ENCODE results near the gene GPRIN2. TPM values are rescaled to one million over a fixed set of nuclear protein-coding genes. Genes with fewer than 3 reads are reported as not detected.

Gene GPRIN2
- total RNA-seq, 1 donor from 2014 or later = 6.3 TPM

- peak in 1 of 2 donors; percentile 60 for DNase-seq (ENCODE audit: low spot score in 2 of 2)
- no peaks in the 10 kb centered on the region for H3K9me3 ChIP-seq
- H3K36me3 ChIP-seq = no peaks in the 10 kb centered on the region
- intact Hi-C loops (cut with DNase I) = loop anchor here (2.0 kb wide), 1 partner anchor 21 kb away; no protein-coding TSS in a partner anchor
- peaks cover 14% of the 10 kb centered on the region for H3K27me3 ChIP-seq
- H3K4me1 ChIP-seq = peaks cover 9 to 10% of the 10 kb centered on the region in 2 donors
- no peak overlapping the region for H3K4me3 ChIP-seq
- H3K27ac ChIP-seq = no peak overlapping the region
- TF ChIP-seq CTCF (IDR thresholded peaks at IDR 0.05) = no peak
Measured at GRCh38 chr10:46553238-46554049, 3.0 kb downstream of the GPRIN2 start.

GRCh38 chr10:46552526-46553237, 3.8 kb downstream of the GPRIN2 start:
- H3K36me3 ChIP-seq = no peaks in the 10 kb centered on the region
- H3K27me3 ChIP-seq = peaks cover 14% of the 10 kb centered on the region
- no peak overlapping the region for H3K27ac ChIP-seq
- intact Hi-C loops (cut with DNase I) = loop anchor here (2.0 kb wide), 1 partner anchor 20 kb away; no protein-coding TSS in a partner anchor
- no peaks in the 10 kb centered on the region for H3K9me3 ChIP-seq
- TF ChIP-seq CTCF (IDR thresholded peaks at IDR 0.05) = no peak
- H3K4me3 ChIP-seq = no peak overlapping the region
- peak; percentile 8 to 60 for DNase-seq (ENCODE audit: low spot score in 2 of 2)
- H3K4me1 ChIP-seq = peaks cover 9 to 10% of the 10 kb centered on the region in 2 donors

GRCh38 chr10:46551701-46552525, 4.5 kb downstream of the GPRIN2 start:
- no peak overlapping the region for H3K27ac ChIP-seq
- H3K36me3 ChIP-seq = no peaks in the 10 kb centered on the region
- peak in 1 of 2 donors; percentile 60 for DNase-seq (ENCODE audit: low spot score in 2 of 2)
- no peak for TF ChIP-seq CTCF (IDR thresholded peaks at IDR 0.05)
- H3K4me3 ChIP-seq = no peak overlapping the region
- H3K27me3 ChIP-seq = peaks cover 14% of the 10 kb centered on the region
- intact Hi-C loops (cut with DNase I) = loop anchor here (2.0 kb wide), 1 partner anchor 19 kb away; no protein-coding TSS in a partner anchor
- H3K9me3 ChIP-seq = no peaks in the 10 kb centered on the region
- peaks cover 9 to 10% of the 10 kb centered on the region in 2 donors for H3K4me1 ChIP-seq

- Histone ChIP-seq H3K9me3 (no peaks in the 10 kb centered on the region), H3K27me3 (peaks cover 6% of the 10 kb centered on the region), H3K4me3 (no peak overlapping the region), H3K27ac (no peak overlapping the region), H3K4me1 (peaks cover 6% of the 10 kb centered on the region in 2 donors), H3K36me3 (no peaks in the 10 kb centered on the region)
- intact Hi-C loops (cut with DNase I) = no loop called here
- TF ChIP-seq CTCF (IDR thresholded peaks at IDR 0.05) = no peak
- DNase-seq (ENCODE audit: low spot score in 2 of 2) = peak; percentile 7 to 61
Measured at GRCh38 chr10:46550795-46551700, 5.4 kb downstream of the GPRIN2 start.

Measured in ascending aorta (tissue), 2 donors.